ENCODE data around the gene C5orf63.
"Not testable (repeated sequence)": the region's sequence is repeated elsewhere in the genome, so short reads cannot be mapped to it uniquely, and the experiment has no call there.

The C5orf63 gene

GRCh38 chr5:127072861-127073846, at the start of gene C5orf63:
C5orf63 (minus strand) TSS chr5:127073502; CDS start chr5:127058995, 14,507 bp downstream.
- peak; percentile 34 for DNase-seq (ENCODE audit: low spot score)

GRCh38 chr5:127112347-127112864, 39.1 kb upstream of the C5orf63 start:
- no peak for DNase-seq (ENCODE audit: low spot score)

GRCh38 chr5:127111112-127111511, 37.8 kb upstream of the C5orf63 start:
- DNase-seq (ENCODE audit: low spot score): no peak

GRCh38 chr5:127108624-127109260, 35.4 kb upstream of the C5orf63 start:
- DNase-seq (ENCODE audit: low spot score): not testable (repeated sequence)

- DNase-seq (ENCODE audit: low spot score): no peak
Observed at GRCh38 chr5:127101935-127102334, 28.6 kb upstream of the C5orf63 start.

- no peak for DNase-seq (ENCODE audit: low spot score)
Observed at GRCh38 chr5:127101533-127101932, 28.2 kb upstream of the C5orf63 start.

GRCh38 chr5:127098241-127098640, 24.9 kb upstream of the C5orf63 start:
- no peak for DNase-seq (ENCODE audit: low spot score)

- no peak for DNase-seq (ENCODE audit: low spot score)
Observed at GRCh38 chr5:127097278-127097677, 24.0 kb upstream of the C5orf63 start.

- no peak for DNase-seq (ENCODE audit: low spot score)
Observed at GRCh38 chr5:127096328-127096993, 23.2 kb upstream of the C5orf63 start.

GRCh38 chr5:127094161-127094814, 21.0 kb upstream of the C5orf63 start:
- no peak for DNase-seq (ENCODE audit: low spot score)

- no peak for DNase-seq (ENCODE audit: low spot score)
Observed at GRCh38 chr5:127092690-127093089, 19.4 kb upstream of the C5orf63 start.

- no peak for DNase-seq (ENCODE audit: low spot score)
Observed at GRCh38 chr5:127089191-127089590, 15.9 kb upstream of the C5orf63 start.

GRCh38 chr5:127088251-127088650, 14.9 kb upstream of the C5orf63 start:
- no peak for DNase-seq (ENCODE audit: low spot score)

- no peak for DNase-seq (ENCODE audit: low spot score)
Observed at GRCh38 chr5:127086589-127086988, 13.3 kb upstream of the C5orf63 start.

- DNase-seq (ENCODE audit: low spot score): no peak
Observed at GRCh38 chr5:127085796-127086195, 12.5 kb upstream of the C5orf63 start.

- no peak for DNase-seq (ENCODE audit: low spot score)
Observed at GRCh38 chr5:127085371-127085770, 12.1 kb upstream of the C5orf63 start.

- DNase-seq (ENCODE audit: low spot score): no peak
Observed at GRCh38 chr5:127084656-127085055, 11.4 kb upstream of the C5orf63 start.

- no peak for DNase-seq (ENCODE audit: low spot score)
Observed at GRCh38 chr5:127083711-127084110, 10.4 kb upstream of the C5orf63 start.

- no peak for DNase-seq (ENCODE audit: low spot score)
Observed at GRCh38 chr5:127079994-127080491, 6.7 kb upstream of the C5orf63 start.

- no peak for DNase-seq (ENCODE audit: low spot score)
Observed at GRCh38 chr5:127077366-127077765, 4.1 kb upstream of the C5orf63 start.

- no peak for DNase-seq (ENCODE audit: low spot score)
Observed at GRCh38 chr5:127076315-127077129, 3.2 kb upstream of the C5orf63 start.
